ENCODE data around the gene OTOF. TPM values are rescaled to one million over a fixed set of nuclear protein-coding genes. Genes with fewer than 3 reads are reported as not detected.
A peak's percentile ranks its signal among the peaks of the same experiment; 100 is the strongest.

The OTOF gene
- total RNA-seq (2021; fragmentation: NEBNext Ultra II Directional; extraction: Animal tissue kit (Norgen Biotek cat#: 25700)): under 1 TPM in 1 of 6 experiments, not detected in 5; 0.05 TPM
- long read RNA-seq: 0 reads

- TF ChIP-seq CTCF (IDR thresholded peaks at IDR 0.05): no peak
- peak within 1 kb of the TSS; percentile 36; the same call in 1 of the 2 replicates for H3K27ac Mint-ChIP-seq
- DNase-seq: peak; percentile 64
Measured at GRCh38 chr2:26477911-26478253, at the start of gene OTOF. Gene OTOF (minus strand): TSS chr2:26478124.

DNA sequence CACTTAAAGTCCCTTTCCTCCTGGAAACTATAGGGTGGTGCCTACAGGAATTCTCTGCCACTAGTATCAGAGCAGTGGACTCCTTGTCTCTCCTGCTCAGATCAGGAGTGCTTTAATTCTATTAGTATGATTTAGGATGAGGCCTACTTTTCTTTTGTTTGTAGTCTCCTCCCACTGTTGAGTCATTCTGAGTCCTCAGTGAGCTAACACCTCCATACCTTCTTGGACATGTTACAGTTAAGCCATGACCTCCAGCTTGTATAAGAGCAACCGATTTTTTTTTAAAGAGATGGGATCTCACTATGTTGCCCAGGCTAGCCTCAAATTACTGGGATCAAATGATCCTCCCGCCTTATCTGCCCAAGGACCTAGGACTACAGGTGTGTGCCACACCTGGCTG, 48.7 kb upstream of the OTOF start:
- H3K4me3 Mint-ChIP-seq: no peak overlapping the region
- H3K4me1 Mint-ChIP-seq (ENCODE audit: low read depth): peaks cover 9% of the 10 kb centered on the region; the same call in 1 of the 2 replicates
- no peak for TF ChIP-seq CTCF (IDR thresholded peaks at IDR 0.05)
- peaks cover 46% of the 10 kb centered on the region for H3K27me3 Mint-ChIP-seq (ENCODE audit: insufficient read depth)
- H3K27ac Mint-ChIP-seq: no peak overlapping the region
- no peaks in the 10 kb centered on the region for H3K9me3 Mint-ChIP-seq
- no peaks in the 10 kb centered on the region for H3K36me3 Mint-ChIP-seq (ENCODE audit: low read depth)
- no peak for DNase-seq

More at GRCh38 chr2:26477911-26478253, at the start of gene OTOF:
- no peak within 1 kb of the TSS for H3K4me3 Mint-ChIP-seq
- H3K4me1 Mint-ChIP-seq (ENCODE audit: low read depth): peaks cover 9% of the 10 kb centered on the region; the same call in 1 of the 2 replicates
- no peaks in the 10 kb centered on the region for H3K9me3 Mint-ChIP-seq
- H3K27me3 Mint-ChIP-seq (ENCODE audit: insufficient read depth): peaks cover 3% of the 10 kb centered on the region
- H3K36me3 Mint-ChIP-seq (ENCODE audit: low read depth): no peaks in the 10 kb centered on the region

DNA sequence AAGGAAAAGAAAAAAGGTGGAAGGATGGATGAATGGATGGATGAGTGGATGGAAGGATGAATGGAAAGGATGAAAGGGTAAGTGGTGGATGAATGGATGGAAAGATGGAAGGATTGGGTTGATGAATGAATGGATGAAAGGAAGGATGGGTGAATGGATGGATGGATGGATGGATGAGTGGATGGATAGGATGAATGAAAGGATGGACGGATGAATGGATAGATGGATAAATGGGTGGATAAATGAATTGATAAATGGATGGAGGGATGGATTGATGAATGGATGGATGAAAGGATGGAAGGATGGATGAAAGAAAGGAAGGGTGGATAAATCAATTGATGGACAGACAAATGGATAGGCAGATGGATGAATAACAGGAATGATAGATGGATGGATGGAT, 48.2 kb upstream of the OTOF start:
- no peak for DNase-seq
- Mint-ChIP-seq H3K36me3 (ENCODE audit: low read depth) (no peaks in the 10 kb centered on the region), H3K27ac (no peak overlapping the region), H3K9me3 (no peaks in the 10 kb centered on the region), H3K4me3 (no peak overlapping the region), H3K4me1 (ENCODE audit: low read depth) (peaks cover 9% of the 10 kb centered on the region; the same call in 1 of the 2 replicates), H3K27me3 (ENCODE audit: insufficient read depth) (peaks cover 46% of the 10 kb centered on the region)
- no peak for TF ChIP-seq CTCF (IDR thresholded peaks at IDR 0.05)

DNA sequence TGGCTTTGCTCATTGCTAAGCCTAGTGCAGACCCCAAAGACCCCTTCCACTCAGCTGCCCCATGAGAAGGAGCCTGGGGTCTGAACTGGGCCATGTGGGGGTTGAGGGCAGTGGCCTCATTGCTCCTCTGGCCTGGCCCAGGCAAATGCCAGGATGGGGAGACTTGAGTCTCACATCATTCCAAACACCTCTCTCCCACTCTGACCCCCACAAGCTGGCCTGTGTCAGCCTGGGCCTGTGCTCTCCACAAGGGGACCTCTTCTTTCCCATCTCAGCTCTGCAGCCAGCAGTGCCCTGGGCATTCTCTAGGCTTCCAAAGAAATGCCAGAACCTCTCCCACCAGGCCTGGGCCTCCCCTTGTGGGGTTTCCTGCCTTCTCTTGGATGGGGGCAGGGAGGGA, 45.8 kb upstream of the OTOF start:
- Mint-ChIP-seq H3K4me3 (no peak overlapping the region), H3K27me3 (ENCODE audit: insufficient read depth) (peaks cover 42% of the 10 kb centered on the region), H3K4me1 (ENCODE audit: low read depth) (no peaks in the 10 kb centered on the region), H3K27ac (no peak overlapping the region), H3K9me3 (no peaks in the 10 kb centered on the region), H3K36me3 (ENCODE audit: low read depth) (no peaks in the 10 kb centered on the region)
- no peak for TF ChIP-seq CTCF (IDR thresholded peaks at IDR 0.05)
- DNase-seq: no peak

DNA sequence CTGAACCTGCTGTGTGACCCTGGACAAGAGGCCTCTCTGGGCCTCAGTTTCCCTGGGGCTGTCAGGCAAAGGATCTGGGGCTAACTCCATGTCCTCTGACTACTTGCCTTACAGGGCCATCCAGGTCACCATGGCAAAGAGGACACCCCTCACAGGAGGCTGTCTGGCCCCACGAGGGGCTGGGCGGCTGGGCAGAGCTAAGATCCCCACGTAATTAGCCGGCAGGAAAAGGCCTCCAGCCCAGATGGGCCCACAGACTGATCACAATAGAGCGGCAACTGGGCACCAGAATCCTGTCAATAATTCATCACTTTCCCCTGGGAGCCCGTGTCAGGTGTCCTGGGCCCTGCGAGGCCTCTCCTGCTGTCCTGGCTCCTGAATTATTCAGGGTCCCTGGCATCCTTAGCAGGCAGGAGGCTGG, 44.8 kb upstream of the OTOF start:
- TF ChIP-seq CTCF (IDR thresholded peaks at IDR 0.05): no peak
- Mint-ChIP-seq H3K27me3 (ENCODE audit: insufficient read depth) (peaks cover 38% of the 10 kb centered on the region), H3K4me3 (no peak overlapping the region), H3K27ac (no peak overlapping the region), H3K36me3 (ENCODE audit: low read depth) (no peaks in the 10 kb centered on the region), H3K9me3 (no peaks in the 10 kb centered on the region), H3K4me1 (ENCODE audit: low read depth) (no peaks in the 10 kb centered on the region)
- no peak for DNase-seq

GRCh38 chr2:26522325-26522724, 44.4 kb upstream of the OTOF start:
- peaks cover 43% of the 10 kb centered on the region for H3K27me3 Mint-ChIP-seq (ENCODE audit: insufficient read depth)

More at GRCh38 chr2:26522325-26522724, 44.4 kb upstream of the OTOF start:
- Mint-ChIP-seq H3K36me3 (ENCODE audit: low read depth) (no peaks in the 10 kb centered on the region), H3K4me3 (no peak overlapping the region), H3K27ac (no peak overlapping the region), H3K4me1 (ENCODE audit: low read depth) (no peaks in the 10 kb centered on the region), H3K9me3 (no peaks in the 10 kb centered on the region)
- TF ChIP-seq CTCF (IDR thresholded peaks at IDR 0.05): no peak
- no peak for DNase-seq
